Colonic mucosa (tissue), 4 donors: ENCODE data around the gene FAM151B. TPM values are rescaled to one million over a fixed set of nuclear protein-coding genes. Genes with fewer than 3 reads are reported as not detected.

Experiments
- DNase-seq: peaks from one replicate; pipeline ENCODE4 v3.0.0-alpha.2; 2020
- H3K27ac ChIP-seq: fragments of 200-600 bp; one replicate; pipeline ENCODE4 v1.8.0; 2021
- H3K27me3 ChIP-seq: fragments of 200-600 bp; one replicate; pipeline ENCODE4 v1.8.0; 2021
- H3K36me3 ChIP-seq: fragments of 200-600 bp; one replicate; pipeline ENCODE4 v1.8.0; 2021
- H3K4me1 ChIP-seq: fragments of 200-600 bp; one replicate; pipeline ENCODE4 v1.8.0; 2021; ENCODE audit warnings: mild to moderate bottlenecking
- H3K4me3 ChIP-seq: fragments of 200-600 bp; one replicate; pipeline ENCODE4 v1.8.0; 2021
- H3K9ac ChIP-seq, 2 donors: one replicate each; pipeline ENCODE4 v1.7.0; 2013; ENCODE audit warnings: control low read depth in 2 of 2, low read depth in 2 of 2, low read length in 2 of 2
- H3K9me3 ChIP-seq: fragments of 200-600 bp; one replicate; pipeline ENCODE4 v1.8.0; 2021
- CTCF ChIP-seq: fragments of 200-600 bp; IDR thresholded peaks from one replicate; pipeline ENCODE4 v1.8.0; 2022; ENCODE audit warnings: antibody characterized with exemption, mild to moderate bottlenecking
- intact Hi-C: fragments of 100-400 bp; cut with DNase I; formaldehyde crosslinking; loops from one replicate; pipeline ENCODE4 v1.14.1; 2022
- total RNA-seq, 2 donors: library from RNA; stranded (reverse); fragmentation: NEBNext Ultra II Directional in 1 of 2; extraction: Animal tissue kit (Norgen Biotek cat#: 25700) in 1 of 2; gene quantifications; one replicate each; pipeline ENCODE4 v1.2.1, GENCODE V29; 2021
- donor health status: healthy.
- donor health status: DM: no; HTN: no; CAD: no.
- donor health status: DM: no; HTN: no; CAD: no.

Gene FAM151B
- total RNA-seq, 2 donors from 2014 or later, result 1.4 to 2.4 TPM

GRCh38 chr5:80566711-80567259, 78.9 kb downstream of the FAM151B start:
- no peak for DNase-seq
- Histone ChIP-seq H3K27ac (no peak overlapping the region), H3K4me3 (no peak overlapping the region), H3K4me1 (no peaks in the 10 kb centered on the region), H3K9me3 (no peaks in the 10 kb centered on the region), H3K9ac (no peak overlapping the region), H3K27me3 (peaks cover 35% of the 10 kb centered on the region), H3K36me3 (no peaks in the 10 kb centered on the region)
- intact Hi-C loops, result no loop called here
- TF ChIP-seq CTCF, result no peak

- H3K4me3 ChIP-seq, result no peak overlapping the region
- no peak for TF ChIP-seq CTCF
- no peak overlapping the region for H3K9ac ChIP-seq
- peaks cover 36% of the 10 kb centered on the region for H3K27me3 ChIP-seq
- no peaks in the 10 kb centered on the region for H3K4me1 ChIP-seq
- H3K36me3 ChIP-seq, result no peaks in the 10 kb centered on the region
- no peak for DNase-seq
- H3K9me3 ChIP-seq, result no peaks in the 10 kb centered on the region
- H3K27ac ChIP-seq, result no peak overlapping the region
- intact Hi-C loops, result no loop called here
Measured at GRCh38 chr5:80568251-80568650, 80.4 kb downstream of the FAM151B start.

- no peaks in the 10 kb centered on the region for H3K9me3 ChIP-seq
- no peak overlapping the region for H3K27ac ChIP-seq
- no peaks in the 10 kb centered on the region for H3K36me3 ChIP-seq
- TF ChIP-seq CTCF, result no peak
- DNase-seq, result no peak
- no peak overlapping the region for H3K9ac ChIP-seq
- H3K27me3 ChIP-seq, result peaks cover 36% of the 10 kb centered on the region
- no peaks in the 10 kb centered on the region for H3K4me1 ChIP-seq
- H3K4me3 ChIP-seq, result peak overlapping the region; percentile 37
- intact Hi-C loops, result no loop called here
Measured at GRCh38 chr5:80569086-80569960, 81.4 kb downstream of the FAM151B start.

GRCh38 chr5:80569961-80570786, 82.3 kb downstream of the FAM151B start, which contains the start of gene ANKRD34B:
Gene ANKRD34B, minus strand, starts transcription at chr5:80570280. Its CDS starts 10,261 bp downstream, at chr5:80560019.
- no peak for DNase-seq
- H3K27me3 ChIP-seq, result peaks cover 36% of the 10 kb centered on the region
- H3K36me3 ChIP-seq, result no peaks in the 10 kb centered on the region
- peak within 1 kb of the TSS; percentile 37 for H3K4me3 ChIP-seq
- H3K27ac ChIP-seq, result no peak within 1 kb of the TSS
- TF ChIP-seq CTCF, result no peak
- intact Hi-C loops, result no loop called here
- no peak within 1 kb of the TSS for H3K9ac ChIP-seq
- no peaks in the 10 kb centered on the region for H3K4me1 ChIP-seq
- no peaks in the 10 kb centered on the region for H3K9me3 ChIP-seq

- TF ChIP-seq CTCF, result no peak
Measured at GRCh38 chr5:80573062-80573461, 85.2 kb downstream of the FAM151B start.

More at GRCh38 chr5:80573062-80573461, 85.2 kb downstream of the FAM151B start:
- peaks cover 34% of the 10 kb centered on the region for H3K27me3 ChIP-seq
- H3K4me3 ChIP-seq, result no peak overlapping the region
- intact Hi-C loops, result no loop called here
- H3K36me3 ChIP-seq, result no peaks in the 10 kb centered on the region
- no peak overlapping the region for H3K9ac ChIP-seq
- no peak overlapping the region for H3K27ac ChIP-seq
- no peak for DNase-seq
- H3K9me3 ChIP-seq, result no peaks in the 10 kb centered on the region
- H3K4me1 ChIP-seq, result no peaks in the 10 kb centered on the region
